Astrocyte (in vitro differentiated cells and primary cell): ENCODE measurements around the gene EZH1. TPM values are rescaled to one million over a fixed set of nuclear protein-coding genes. Genes with fewer than 3 reads are reported as not detected.
A peak's percentile ranks its signal among the peaks of the same experiment; 100 is the strongest.

ENCODE experiments used
- DNase-seq: peaks from one replicate; pipeline ENCODE4 v3.0.0-alpha.2; 2010; ENCODE audit warnings: low read depth
- FAIRE-seq: peaks from 2 replicates; lab custom pipeline; 2011; peaks lifted over from hg19 to GRCh38; lab: Jason Lieb, UNC
- H2AFZ ChIP-seq: 2 replicates; pipeline ENCODE4 v1.6.0; 2012; ENCODE audit warnings: low read depth, low read length, inconsistent platforms
- H3K27ac ChIP-seq: 2 replicates; pipeline ENCODE4 v1.5.1; 2011; ENCODE audit warnings: low read depth, low read length, inconsistent platforms
- H3K27me3 ChIP-seq: 2 replicates; pipeline ENCODE4 v1.6.0; 2011; ENCODE audit warnings: low read length, inconsistent platforms; ENCODE audit not compliant: insufficient read depth
- H3K36me3 ChIP-seq: 2 replicates; pipeline ENCODE4 v1.5.1; 2011; ENCODE audit warnings: low read length, inconsistent platforms; ENCODE audit not compliant: insufficient read depth
- H3K4me1 ChIP-seq: 2 replicates; pipeline ENCODE4 v1.5.1; 2011; ENCODE audit warnings: low read length, inconsistent platforms; ENCODE audit not compliant: insufficient read depth
- H3K4me2 ChIP-seq: 2 replicates; pipeline ENCODE4 v1.6.0; 2012; ENCODE audit warnings: low read length, inconsistent platforms
- H3K4me3 ChIP-seq: 2 replicates; pipeline ENCODE4 v1.5.1; 2011; ENCODE audit warnings: low read depth, mild to moderate bottlenecking, low read length, inconsistent platforms; ENCODE audit not compliant: insufficient read depth
- H3K79me2 ChIP-seq: 2 replicates; pipeline ENCODE4 v1.6.0; 2012; ENCODE audit warnings: mild to moderate bottlenecking, low read length, inconsistent platforms; ENCODE audit not compliant: insufficient read depth
- H3K9ac ChIP-seq: 2 replicates; pipeline ENCODE4 v1.6.0; 2012; ENCODE audit warnings: mild to moderate bottlenecking, low read length, inconsistent platforms
- H3K9me3 ChIP-seq: 2 replicates; pipeline ENCODE4 v1.5.1; 2012; ENCODE audit warnings: low read depth, mild to moderate bottlenecking, low read length, inconsistent platforms; ENCODE audit not compliant: insufficient read depth
- H4K20me1 ChIP-seq: 2 replicates; pipeline ENCODE4 v1.6.0; 2012; ENCODE audit warnings: low read length, inconsistent platforms; ENCODE audit not compliant: insufficient read depth
- H3K27ac Mint-ChIP-seq: one replicate; pipeline ENCODE4 v1.8.0; 2021; ENCODE audit warnings: mild to moderate bottlenecking, mixed read lengths; ENCODE audit not compliant: unreplicated experiment
- H3K27me3 Mint-ChIP-seq: one replicate; pipeline ENCODE4 v1.8.0; 2021; ENCODE audit warnings: low read depth, mixed read lengths; ENCODE audit not compliant: unreplicated experiment
- H3K36me3 Mint-ChIP-seq: one replicate; pipeline ENCODE4 v1.8.0; 2021; ENCODE audit warnings: low read depth, mixed read lengths; ENCODE audit not compliant: unreplicated experiment
- H3K4me1 Mint-ChIP-seq: one replicate; pipeline ENCODE4 v1.8.0; 2021; ENCODE audit warnings: low read depth, mixed read lengths; ENCODE audit not compliant: unreplicated experiment
- H3K4me3 Mint-ChIP-seq: one replicate; pipeline ENCODE4 v1.8.0; 2021; ENCODE audit warnings: mild to moderate bottlenecking, moderate library complexity, mixed read lengths; ENCODE audit not compliant: unreplicated experiment
- H3K9me3 Mint-ChIP-seq: one replicate; pipeline ENCODE4 v1.8.0; 2021; ENCODE audit warnings: mild to moderate bottlenecking, mixed read lengths; ENCODE audit not compliant: unreplicated experiment
- EZH2 ChIP-seq: IDR thresholded peaks from 2 replicates; pipeline ENCODE4 v1.6.1; 2012; ENCODE audit warnings: mild to moderate bottlenecking, low read length, inconsistent platforms; ENCODE audit not compliant: insufficient read depth
- total RNA-seq: library from RNA; stranded (reverse); gene quantifications from 2 replicates; pipeline ENCODE4 v1.2.1, GENCODE V29; 2021
- TF ChIP-seq, protein P1 (sequence below): IDR thresholded peaks from 2 replicates; pipeline ENCODE4 v1.5.1; 2011; ENCODE audit warnings: low read depth, mild to moderate bottlenecking, inconsistent platforms, low read length, moderate library complexity; ENCODE audit not compliant: insufficient read depth

The EZH1 gene
- total RNA-seq, 1 donor from 2014 or later: 15.2 TPM

DNA sequence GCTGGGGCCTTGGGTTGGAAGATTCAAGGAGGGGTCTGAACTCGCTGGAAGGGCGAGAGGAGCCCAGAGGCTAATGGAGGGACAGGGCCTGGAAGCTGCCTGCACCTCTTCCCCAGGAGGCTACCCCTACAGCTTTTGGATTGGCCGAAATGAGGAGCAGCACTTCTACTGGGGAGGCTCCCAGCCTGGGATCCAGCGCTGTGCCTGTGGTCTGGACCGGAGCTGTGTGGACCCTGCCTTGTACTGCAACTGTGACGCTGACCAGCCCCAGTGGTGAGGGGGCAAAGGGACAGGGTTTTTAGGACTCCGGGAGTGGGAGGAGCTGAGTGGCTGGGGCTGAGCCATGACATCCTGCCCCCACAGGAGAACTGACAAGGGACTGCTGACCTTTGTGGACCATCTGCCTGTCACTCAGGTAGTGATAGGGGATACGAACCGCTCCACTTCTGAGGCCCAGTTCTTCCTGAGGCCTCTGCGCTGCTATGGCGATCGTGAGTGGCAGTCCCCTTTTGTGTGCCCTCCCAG, 53.8 kb downstream of the EZH1 start:
- H3K36me3 ChIP-seq: no peaks in the 10 kb centered on the region
- Mint-ChIP-seq H3K9me3 (no peaks in the 10 kb centered on the region), H3K4me1 (no peaks in the 10 kb centered on the region), H3K27ac (no peak overlapping the region), H3K36me3 (peaks cover 37% of the 10 kb centered on the region), H3K27me3 (peaks cover 6% of the 10 kb centered on the region), H3K4me3 (no peak overlapping the region)
- peaks cover 17% of the 10 kb centered on the region for H3K27me3 ChIP-seq
- no peaks in the 10 kb centered on the region for H3K4me1 ChIP-seq
- no peak overlapping the region for H3K4me3 ChIP-seq
- no peak overlapping the region for H3K4me2 ChIP-seq
- FAIRE-seq (no peak), DNase-seq (no peak)
- no peaks in the 10 kb centered on the region for H4K20me1 ChIP-seq
- no peak overlapping the region for H3K9ac ChIP-seq
- H3K27ac ChIP-seq: no peak overlapping the region
- no peak for TF ChIP-seq EZH2
- TF ChIP-seq, protein P1, sequence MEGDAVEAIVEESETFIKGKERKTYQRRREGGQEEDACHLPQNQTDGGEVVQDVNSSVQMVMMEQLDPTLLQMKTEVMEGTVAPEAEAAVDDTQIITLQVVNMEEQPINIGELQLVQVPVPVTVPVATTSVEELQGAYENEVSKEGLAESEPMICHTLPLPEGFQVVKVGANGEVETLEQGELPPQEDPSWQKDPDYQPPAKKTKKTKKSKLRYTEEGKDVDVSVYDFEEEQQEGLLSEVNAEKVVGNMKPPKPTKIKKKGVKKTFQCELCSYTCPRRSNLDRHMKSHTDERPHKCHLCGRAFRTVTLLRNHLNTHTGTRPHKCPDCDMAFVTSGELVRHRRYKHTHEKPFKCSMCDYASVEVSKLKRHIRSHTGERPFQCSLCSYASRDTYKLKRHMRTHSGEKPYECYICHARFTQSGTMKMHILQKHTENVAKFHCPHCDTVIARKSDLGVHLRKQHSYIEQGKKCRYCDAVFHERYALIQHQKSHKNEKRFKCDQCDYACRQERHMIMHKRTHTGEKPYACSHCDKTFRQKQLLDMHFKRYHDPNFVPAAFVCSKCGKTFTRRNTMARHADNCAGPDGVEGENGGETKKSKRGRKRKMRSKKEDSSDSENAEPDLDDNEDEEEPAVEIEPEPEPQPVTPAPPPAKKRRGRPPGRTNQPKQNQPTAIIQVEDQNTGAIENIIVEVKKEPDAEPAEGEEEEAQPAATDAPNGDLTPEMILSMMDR: no peak
- no peak overlapping the region for H2AFZ ChIP-seq
- no peaks in the 10 kb centered on the region for H3K9me3 ChIP-seq
- H3K79me2 ChIP-seq: no peaks in the 10 kb centered on the region

GRCh38 chr17:42690596-42690995, 54.2 kb downstream of the EZH1 start:
- no peaks in the 10 kb centered on the region for H3K36me3 ChIP-seq
- DNase-seq (no peak), FAIRE-seq (no peak)
- H3K27me3 ChIP-seq: peaks cover 20% of the 10 kb centered on the region
- H3K9me3 Mint-ChIP-seq: no peaks in the 10 kb centered on the region
- no peak for TF ChIP-seq EZH2
- TF ChIP-seq, protein P1: no peak
- no peaks in the 10 kb centered on the region for H3K4me1 Mint-ChIP-seq
- no peaks in the 10 kb centered on the region for H3K4me1 ChIP-seq
- H2AFZ ChIP-seq: no peak overlapping the region
- peaks cover 33% of the 10 kb centered on the region for H3K36me3 Mint-ChIP-seq
- peaks cover 3% of the 10 kb centered on the region for H3K9me3 ChIP-seq
- H3K9ac ChIP-seq: no peak overlapping the region
- H3K4me3 ChIP-seq: no peak overlapping the region
- no peak overlapping the region for H3K27ac Mint-ChIP-seq
- no peak overlapping the region for H3K4me3 Mint-ChIP-seq
- H3K27me3 Mint-ChIP-seq: peaks cover 10% of the 10 kb centered on the region
- H3K27ac ChIP-seq: no peak overlapping the region
- no peaks in the 10 kb centered on the region for H3K79me2 ChIP-seq
- no peak overlapping the region for H3K4me2 ChIP-seq
- H4K20me1 ChIP-seq: peaks cover 3% of the 10 kb centered on the region

DNA sequence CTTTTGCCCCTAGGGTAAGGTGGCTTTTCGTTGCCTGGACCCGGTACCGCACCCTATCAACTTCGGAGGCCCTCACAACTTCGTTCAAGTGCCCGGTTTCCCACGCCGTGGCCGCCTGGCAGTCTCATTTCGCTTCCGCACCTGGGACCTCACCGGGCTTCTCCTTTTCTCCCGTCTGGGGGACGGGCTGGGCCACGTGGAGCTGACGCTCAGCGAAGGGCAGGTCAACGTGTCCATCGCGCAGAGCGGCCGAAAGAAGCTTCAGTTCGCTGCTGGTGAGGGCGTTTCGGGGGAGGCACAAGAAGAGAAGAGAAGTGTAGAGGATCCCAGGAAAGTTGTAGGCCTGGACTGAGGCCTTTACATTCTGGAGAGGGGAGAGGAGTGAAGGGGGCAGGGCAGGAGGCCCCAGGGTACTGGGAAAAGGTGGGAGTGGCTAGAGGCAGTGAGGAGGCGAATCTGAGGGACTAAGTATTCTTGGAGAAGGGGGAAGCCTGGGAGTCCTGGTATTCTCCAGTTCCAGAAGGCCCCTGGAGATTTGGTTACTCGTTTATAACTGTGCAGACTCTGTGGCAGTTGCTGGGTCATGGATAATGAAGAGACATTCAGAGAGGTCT, 57.0 kb downstream of the EZH1 start:
- no peaks in the 10 kb centered on the region for H3K79me2 ChIP-seq
- no peaks in the 10 kb centered on the region for H3K36me3 ChIP-seq
- Mint-ChIP-seq H3K4me3 (no peak overlapping the region), H3K9me3 (no peaks in the 10 kb centered on the region), H3K27me3 (peaks cover 12% of the 10 kb centered on the region), H3K36me3 (peaks cover 26% of the 10 kb centered on the region), H3K27ac (no peak overlapping the region), H3K4me1 (peaks cover 6% of the 10 kb centered on the region)
- no peak for DNase-seq
- peak; percentile 4 for TF ChIP-seq EZH2
- TF ChIP-seq, protein P1: no peak
- peaks cover 34% of the 10 kb centered on the region for H3K27me3 ChIP-seq
- no peak overlapping the region for H3K9ac ChIP-seq
- no peak for FAIRE-seq
- no peak overlapping the region for H3K4me2 ChIP-seq
- no peak overlapping the region for H2AFZ ChIP-seq
- H3K4me1 ChIP-seq: peaks cover 6% of the 10 kb centered on the region
- H3K27ac ChIP-seq: no peak overlapping the region
- peaks cover 9% of the 10 kb centered on the region for H3K9me3 ChIP-seq
- H4K20me1 ChIP-seq: peaks cover 12% of the 10 kb centered on the region
- H3K4me3 ChIP-seq: no peak overlapping the region
